NCI-H69 (cell line): ENCODE results near the gene RCVRN.
"Not testable (repeated sequence)": the region's sequence is repeated elsewhere in the genome, so short reads cannot be mapped to it uniquely, and the experiment has no call there.

Experiments
- DNase-seq: peaks from one replicate; lab custom pipeline; 2025; lab: John Stamatoyannopoulos, UW

The RCVRN gene

GRCh38 chr17:9922012-9922848 is 17.2 kb upstream of the RCVRN start:
- DNase-seq: no peak

GRCh38 chr17:9921216-9921615 is 16.1 kb upstream of the RCVRN start:
- DNase-seq: not testable (repeated sequence)

GRCh38 chr17:9918804-9919352 is 13.8 kb upstream of the RCVRN start:
- DNase-seq: no peak

GRCh38 chr17:9918352-9918751 is 13.3 kb upstream of the RCVRN start:
- DNase-seq: no peak

- no peak for DNase-seq
Observed at GRCh38 chr17:9917801-9918200, 12.7 kb upstream of the RCVRN start.

- DNase-seq: no peak
Observed at GRCh38 chr17:9917131-9917530, 12.1 kb upstream of the RCVRN start.

GRCh38 chr17:9916108-9916507 is 11.0 kb upstream of the RCVRN start:
- DNase-seq: no peak

GRCh38 chr17:9913476-9913875 is 8.4 kb upstream of the RCVRN start:
- no peak for DNase-seq

GRCh38 chr17:9912121-9913099 is 7.3 kb upstream of the RCVRN start:
- no peak for DNase-seq

- no peak for DNase-seq
Observed at GRCh38 chr17:9911089-9911488, 6.0 kb upstream of the RCVRN start.

- DNase-seq: no peak
Observed at GRCh38 chr17:9908649-9909042, 3.6 kb upstream of the RCVRN start.

GRCh38 chr17:9907883-9908648 is 3.0 kb upstream of the RCVRN start:
- no peak for DNase-seq

GRCh38 chr17:9907131-9907530 is 2.1 kb upstream of the RCVRN start:
- no peak for DNase-seq

- DNase-seq: no peak
Observed at GRCh38 chr17:9906616-9907015, 1.5 kb upstream of the RCVRN start.

- DNase-seq: no peak
Observed at GRCh38 chr17:9905902-9906301, 831 bp upstream of the RCVRN start.

GRCh38 chr17:9904277-9905077 is 594 bp downstream of the RCVRN start:
- no peak for DNase-seq

- DNase-seq: no peak
Observed at GRCh38 chr17:9902120-9902519, 3.0 kb downstream of the RCVRN start.

- no peak for DNase-seq
Observed at GRCh38 chr17:9900784-9901183, 4.3 kb downstream of the RCVRN start.

GRCh38 chr17:9900044-9900594 is 5.0 kb downstream of the RCVRN start:
- DNase-seq: no peak

- DNase-seq: no peak
Observed at GRCh38 chr17:9899280-9900043, 5.6 kb downstream of the RCVRN start.
